KOPT-K1 (cell line): ENCODE measurements around the gene PXMP4.

ENCODE experiments used
- H3K27ac ChIP-seq: fragments of 200-600 bp; sonication (generic); 2 replicates; pipeline ENCODE4 v1.5.1; 2016; ENCODE audit warnings: antibody characterized with exemption, mild to moderate bottlenecking, low read depth, low read length; ENCODE audit not compliant: poor library complexity, severe bottlenecking
- H3K36me3 ChIP-seq: fragments of 200-600 bp; sonication (generic); 2 replicates; pipeline ENCODE4 v1.5.1; 2017; ENCODE audit warnings: antibody characterized with exemption, mild to moderate bottlenecking, low read length, moderate library complexity; ENCODE audit not compliant: insufficient read depth
- H3K9me3 ChIP-seq: fragments of 200-600 bp; sonication (generic); 2 replicates; pipeline ENCODE4 v1.5.1; 2017; ENCODE audit warnings: antibody characterized with exemption, low read length, mild to moderate bottlenecking; ENCODE audit not compliant: insufficient read depth, poor library complexity, severe bottlenecking

Gene PXMP4

DNA sequence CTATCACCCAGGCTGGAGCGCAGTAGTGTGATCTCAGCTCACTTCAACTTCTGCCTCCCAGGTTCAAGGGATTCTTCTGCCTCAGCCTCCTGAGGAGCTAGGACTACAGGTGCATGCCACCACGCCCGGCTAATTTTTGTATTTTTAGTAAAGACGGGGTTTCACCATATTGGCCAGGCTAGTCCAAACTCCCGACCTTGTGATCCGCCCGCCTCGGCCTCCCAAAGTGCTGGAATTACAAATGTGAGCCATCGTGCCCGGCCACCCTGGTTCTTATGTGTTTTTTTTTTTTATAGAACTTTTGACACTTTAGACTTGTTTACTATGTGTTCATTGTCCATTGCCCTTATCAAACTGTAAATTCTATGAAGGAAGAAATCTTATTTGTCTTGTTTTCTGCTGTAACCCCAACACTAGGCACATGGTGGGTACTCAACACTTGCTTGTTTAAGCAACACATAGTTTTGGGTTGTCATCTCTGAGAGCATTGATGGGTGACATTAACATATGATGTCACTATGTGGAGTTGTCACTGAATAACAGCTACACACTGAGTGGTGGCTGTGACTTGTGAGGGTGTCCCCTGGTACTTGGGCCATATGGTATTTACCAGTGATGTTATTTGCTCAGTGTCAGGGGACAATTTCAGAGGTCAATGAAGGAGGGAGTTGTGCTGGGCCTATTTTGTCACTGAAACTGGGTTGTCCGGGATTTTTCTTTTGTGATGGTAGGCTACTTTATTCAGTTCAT is 1.5 kb upstream of the PXMP4 start:
- no peaks in the 10 kb centered on the region; the same call in 1 of the 2 replicates for H3K36me3 ChIP-seq
- no peaks in the 10 kb centered on the region for H3K9me3 ChIP-seq
- no peak overlapping the region for H3K27ac ChIP-seq

GRCh38 chr20:33719277-33719988 is 677 bp downstream of the PXMP4 start:
- peaks cover 4% of the 10 kb centered on the region for H3K36me3 ChIP-seq
- peak overlapping the region; percentile 78 for H3K27ac ChIP-seq
- H3K9me3 ChIP-seq: no peaks in the 10 kb centered on the region

DNA sequence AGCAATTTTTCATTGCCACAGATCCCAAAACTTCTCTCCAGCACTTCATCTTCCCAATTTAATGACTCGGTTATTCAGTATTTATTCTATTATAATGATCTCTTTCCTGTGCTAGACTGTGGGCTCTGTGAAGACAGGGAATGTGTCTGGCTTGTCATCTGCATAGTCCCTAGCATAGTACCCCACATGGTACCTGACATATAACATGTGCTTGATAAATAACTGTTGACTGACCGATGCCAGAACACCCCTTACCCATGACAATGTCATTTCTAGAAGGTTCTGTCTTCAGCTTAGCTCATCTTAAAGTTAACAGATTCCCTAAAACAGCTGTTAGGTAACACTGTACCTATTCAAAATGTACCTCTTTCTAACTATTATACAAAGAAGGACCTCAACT is 3.6 kb downstream of the PXMP4 start:
- peaks cover 32% of the 10 kb centered on the region for H3K36me3 ChIP-seq
- no peaks in the 10 kb centered on the region for H3K9me3 ChIP-seq
- H3K27ac ChIP-seq: no peak overlapping the region

GRCh38 chr20:33713865-33714367 is 6.2 kb downstream of the PXMP4 start:
- Histone ChIP-seq H3K27ac (no peak overlapping the region), H3K9me3 (no peaks in the 10 kb centered on the region), H3K36me3 (peaks cover 50% of the 10 kb centered on the region)

DNA sequence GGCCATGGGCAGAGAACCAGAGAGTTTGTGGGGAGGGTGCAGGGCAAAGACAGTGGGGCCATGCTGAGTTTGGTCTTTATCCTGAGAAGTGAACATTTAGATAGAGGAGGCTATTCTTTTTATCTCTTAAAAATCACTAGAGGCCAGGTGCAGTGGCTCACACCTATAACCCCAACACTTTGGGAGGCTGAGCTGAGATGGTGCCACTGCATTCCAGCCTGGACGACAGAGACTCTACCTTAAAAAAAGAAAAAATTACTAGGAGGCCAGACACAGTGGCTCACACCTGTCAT is 8.7 kb downstream of the PXMP4 start:
- Histone ChIP-seq H3K27ac (no peak overlapping the region), H3K9me3 (no peaks in the 10 kb centered on the region), H3K36me3 (peaks cover 70% of the 10 kb centered on the region)

DNA sequence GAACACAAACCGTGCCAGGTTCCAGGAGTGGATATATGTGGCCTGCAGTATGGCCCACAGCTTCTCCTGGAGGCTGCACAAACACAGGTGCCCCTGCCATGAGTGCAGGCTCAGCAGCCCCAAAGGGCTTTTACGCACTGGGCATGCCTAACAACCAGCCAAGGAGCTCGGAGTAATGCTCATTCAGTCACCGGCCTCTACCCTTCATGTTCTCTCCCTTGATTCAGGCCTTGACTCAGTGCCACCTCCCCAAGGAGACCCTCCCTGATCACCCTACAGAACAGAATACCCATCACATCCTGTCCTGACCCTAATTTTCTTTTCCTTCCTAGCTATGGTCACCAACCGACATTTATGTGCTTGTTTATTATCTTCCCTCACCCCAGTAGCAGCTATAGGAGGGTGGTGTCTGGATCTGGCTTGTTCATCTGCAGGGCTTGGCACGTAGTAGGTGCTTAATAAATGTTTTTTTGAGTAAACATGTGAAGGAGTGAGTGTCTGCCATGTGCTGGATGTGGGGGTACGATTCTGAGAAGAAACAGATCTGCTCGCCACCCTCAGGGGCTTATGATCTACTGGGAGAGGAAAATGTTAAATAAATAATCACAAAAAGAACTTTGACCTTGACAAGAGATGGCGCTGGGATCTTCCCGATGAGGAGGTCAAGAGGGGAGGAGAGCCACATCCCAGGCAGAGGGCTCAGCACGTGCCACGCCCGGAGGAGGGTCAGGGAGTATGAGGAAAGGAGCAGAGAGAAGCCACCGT is 9.2 kb downstream of the PXMP4 start:
- Histone ChIP-seq H3K27ac (no peak overlapping the region), H3K9me3 (no peaks in the 10 kb centered on the region), H3K36me3 (peaks cover 75% of the 10 kb centered on the region)

DNA sequence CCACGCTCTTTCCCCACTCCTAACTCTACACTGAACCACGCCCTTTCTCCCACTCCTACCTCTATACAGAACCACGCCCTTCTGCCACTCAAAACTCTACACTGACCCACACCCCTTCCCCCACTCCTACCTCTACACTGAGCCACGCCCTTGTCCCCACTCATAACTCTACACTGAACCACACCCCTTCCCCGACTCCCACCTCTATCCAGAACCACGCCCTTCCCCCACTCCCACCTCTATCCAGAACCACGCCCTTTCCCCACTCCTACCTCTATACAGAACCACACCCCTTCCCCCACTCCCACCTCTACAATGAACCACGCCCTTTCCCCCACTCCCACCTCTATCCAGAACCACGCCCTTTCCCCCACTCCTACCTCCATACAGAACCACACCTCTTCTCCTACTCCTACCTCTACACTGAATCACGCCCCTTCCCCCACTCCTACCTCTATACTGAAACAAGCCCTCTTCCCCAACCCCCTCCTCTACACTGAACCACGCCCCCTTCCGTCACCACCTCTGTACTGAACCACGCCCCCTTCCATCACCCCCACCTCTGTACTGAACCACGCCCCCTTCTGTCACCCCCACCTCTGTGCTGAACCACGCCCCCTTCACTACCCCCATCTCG is 10.1 kb downstream of the PXMP4 start:
- Histone ChIP-seq H3K27ac (no peak overlapping the region), H3K9me3 (no peaks in the 10 kb centered on the region), H3K36me3 (peaks cover 77% of the 10 kb centered on the region)

DNA sequence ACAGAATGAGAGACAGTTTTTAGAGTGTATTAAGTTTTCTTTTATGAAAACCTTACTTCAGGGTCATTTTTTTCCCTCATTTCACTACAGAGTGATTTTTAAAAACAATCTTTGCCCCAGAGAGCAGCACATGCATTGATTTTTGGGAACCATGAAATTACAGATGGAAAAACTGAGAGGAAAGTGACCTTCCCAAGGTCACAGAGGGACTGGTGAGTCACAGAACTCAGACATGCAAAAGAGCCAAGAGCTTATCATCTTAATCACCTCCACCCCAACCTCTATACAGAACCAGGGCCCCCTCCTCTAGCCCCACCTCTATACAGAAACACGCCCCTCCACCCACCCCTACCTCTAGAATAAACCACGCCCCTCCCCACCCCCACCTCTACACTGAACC is 10.7 kb downstream of the PXMP4 start:
- H3K36me3 ChIP-seq: peaks cover 76% of the 10 kb centered on the region
- H3K27ac ChIP-seq: no peak overlapping the region
- no peaks in the 10 kb centered on the region for H3K9me3 ChIP-seq

- Histone ChIP-seq H3K27ac (no peak overlapping the region), H3K36me3 (peaks cover 62% of the 10 kb centered on the region)
These were observed 12.4 kb downstream of the PXMP4 start for GRCh38 chr20:33707668-33708067.

DNA sequence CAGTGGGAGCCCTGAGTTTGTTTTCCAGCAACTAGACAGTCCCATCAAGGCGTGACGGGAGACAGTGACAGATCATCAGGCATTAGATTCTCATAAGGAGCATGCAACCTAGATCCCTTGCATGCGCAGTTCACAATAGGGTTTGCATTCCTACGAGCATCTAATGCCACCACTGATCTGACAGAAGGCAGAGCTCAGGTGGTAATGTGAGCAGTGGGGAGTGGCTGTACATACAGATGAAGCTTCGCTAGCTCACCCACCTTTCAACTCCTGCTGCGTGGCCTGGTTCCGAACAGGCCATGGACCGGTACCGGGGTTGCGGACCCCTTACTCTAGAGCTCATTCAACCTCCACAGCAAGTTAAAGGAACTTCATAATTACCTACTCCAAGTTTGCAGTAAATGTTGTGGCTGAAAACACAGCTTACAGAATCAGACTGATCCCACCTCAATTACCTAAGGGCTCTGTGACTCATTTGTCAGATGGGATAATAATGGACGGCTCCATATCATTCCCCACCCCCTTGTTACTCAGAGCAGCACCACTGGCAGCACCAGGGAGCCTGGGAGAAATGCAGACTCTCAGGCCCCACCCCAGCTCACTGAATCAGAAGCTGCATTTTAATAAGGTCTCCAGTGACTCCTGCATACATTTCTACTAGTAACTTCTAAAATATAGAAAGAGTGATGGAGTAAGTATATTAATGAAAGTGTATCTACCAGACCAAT is 15.7 kb downstream of the PXMP4 start:
- no peak overlapping the region for H3K27ac ChIP-seq
- peaks cover 34% of the 10 kb centered on the region for H3K36me3 ChIP-seq
- H3K9me3 ChIP-seq: peaks cover 13% of the 10 kb centered on the region

More at GRCh38 chr20:33707668-33708067, 12.4 kb downstream of the PXMP4 start:
- no peaks in the 10 kb centered on the region for H3K9me3 ChIP-seq

- no peak overlapping the region for H3K27ac ChIP-seq
- peaks cover 13% of the 10 kb centered on the region for H3K9me3 ChIP-seq
- H3K36me3 ChIP-seq: peaks cover 34% of the 10 kb centered on the region
These were observed 16.5 kb downstream of the PXMP4 start for GRCh38 chr20:33703498-33704137.

- Histone ChIP-seq H3K27ac (no peak overlapping the region), H3K9me3 (peaks cover 13% of the 10 kb centered on the region), H3K36me3 (peaks cover 28% of the 10 kb centered on the region)
These were observed 17.2 kb downstream of the PXMP4 start for GRCh38 chr20:33702861-33703260.

GRCh38 chr20:33701629-33702450 is 18.3 kb downstream of the PXMP4 start:
- H3K27ac ChIP-seq: no peak overlapping the region
- H3K36me3 ChIP-seq: peaks cover 18% of the 10 kb centered on the region
- peaks cover 13% of the 10 kb centered on the region for H3K9me3 ChIP-seq
